GM12874 (cell line): ENCODE data around the gene CAPZA2.

Experiments
- TF ChIP-seq, protein P1 (sequence below): IDR thresholded peaks from 2 replicates; pipeline ENCODE4 v1.5.1; 2011; ENCODE audit warnings: low read depth, mild to moderate bottlenecking, control low read depth, low read length, moderate library complexity; ENCODE audit not compliant: insufficient read depth

CAPZA2 gene

DNA sequence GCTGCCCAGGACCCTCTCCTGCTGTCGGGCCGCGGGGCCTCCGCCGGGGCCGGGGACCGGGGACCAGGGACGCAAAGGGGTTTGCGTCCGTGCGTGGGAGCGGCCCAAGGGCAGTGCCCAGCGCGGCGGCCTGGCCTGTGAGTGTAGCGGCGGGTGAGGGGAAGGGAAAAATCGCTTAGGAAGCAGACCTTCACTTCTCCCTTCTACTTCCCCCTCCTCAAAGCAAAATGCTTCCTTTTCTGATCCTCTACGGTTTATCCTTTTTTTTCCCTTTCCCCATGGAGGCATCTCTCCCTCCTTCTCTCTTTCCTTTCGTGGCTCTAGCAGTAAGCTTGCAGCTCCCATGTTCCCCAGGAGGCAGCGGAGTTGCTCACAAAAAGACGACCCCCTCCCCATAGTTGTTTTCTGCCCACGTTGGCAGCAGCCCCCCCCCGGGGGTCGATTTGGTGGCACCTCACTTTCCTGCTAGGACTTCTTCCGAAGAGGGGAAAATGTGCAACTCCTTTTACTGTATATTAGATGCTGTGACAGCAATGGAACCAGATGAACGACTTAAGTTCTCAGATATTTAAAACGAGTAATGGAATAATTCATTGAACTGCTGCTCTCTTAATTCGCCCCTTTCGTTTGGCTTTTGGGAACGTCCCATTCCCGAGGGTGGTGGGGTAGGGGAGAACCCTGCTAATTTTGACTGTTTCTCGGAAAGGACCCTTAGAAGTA lies 724 bp downstream of the CAPZA2 start:
- TF ChIP-seq, protein P1, sequence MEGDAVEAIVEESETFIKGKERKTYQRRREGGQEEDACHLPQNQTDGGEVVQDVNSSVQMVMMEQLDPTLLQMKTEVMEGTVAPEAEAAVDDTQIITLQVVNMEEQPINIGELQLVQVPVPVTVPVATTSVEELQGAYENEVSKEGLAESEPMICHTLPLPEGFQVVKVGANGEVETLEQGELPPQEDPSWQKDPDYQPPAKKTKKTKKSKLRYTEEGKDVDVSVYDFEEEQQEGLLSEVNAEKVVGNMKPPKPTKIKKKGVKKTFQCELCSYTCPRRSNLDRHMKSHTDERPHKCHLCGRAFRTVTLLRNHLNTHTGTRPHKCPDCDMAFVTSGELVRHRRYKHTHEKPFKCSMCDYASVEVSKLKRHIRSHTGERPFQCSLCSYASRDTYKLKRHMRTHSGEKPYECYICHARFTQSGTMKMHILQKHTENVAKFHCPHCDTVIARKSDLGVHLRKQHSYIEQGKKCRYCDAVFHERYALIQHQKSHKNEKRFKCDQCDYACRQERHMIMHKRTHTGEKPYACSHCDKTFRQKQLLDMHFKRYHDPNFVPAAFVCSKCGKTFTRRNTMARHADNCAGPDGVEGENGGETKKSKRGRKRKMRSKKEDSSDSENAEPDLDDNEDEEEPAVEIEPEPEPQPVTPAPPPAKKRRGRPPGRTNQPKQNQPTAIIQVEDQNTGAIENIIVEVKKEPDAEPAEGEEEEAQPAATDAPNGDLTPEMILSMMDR, result no peak

DNA sequence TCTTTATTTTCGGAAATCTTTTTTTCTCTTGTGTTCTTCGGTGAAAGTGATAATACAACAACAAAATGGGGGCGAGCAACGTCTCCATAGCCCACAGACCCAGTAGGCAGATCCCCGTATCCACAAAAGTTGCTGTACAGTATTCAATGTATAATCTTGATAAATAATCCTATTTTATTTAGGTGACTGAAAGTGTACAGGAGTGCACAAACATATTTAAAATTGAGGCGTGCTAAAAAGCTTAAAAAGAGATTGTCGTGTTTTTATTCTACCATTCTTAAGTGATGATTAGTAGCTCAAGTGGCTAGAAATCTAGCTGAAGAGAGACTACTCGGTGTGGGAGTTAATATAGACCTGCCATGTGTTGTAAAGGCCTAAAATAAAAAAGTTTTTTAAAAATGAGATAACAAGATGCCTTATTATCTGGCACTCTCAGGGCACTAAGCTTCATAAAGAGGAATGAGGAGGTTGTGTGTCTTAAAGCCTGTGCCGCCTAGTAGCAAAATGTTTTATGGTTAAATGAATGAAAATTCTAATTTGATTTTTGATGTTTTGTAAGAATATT lies 1.6 kb downstream of the CAPZA2 start:
- TF ChIP-seq, protein P1, result no peak

DNA sequence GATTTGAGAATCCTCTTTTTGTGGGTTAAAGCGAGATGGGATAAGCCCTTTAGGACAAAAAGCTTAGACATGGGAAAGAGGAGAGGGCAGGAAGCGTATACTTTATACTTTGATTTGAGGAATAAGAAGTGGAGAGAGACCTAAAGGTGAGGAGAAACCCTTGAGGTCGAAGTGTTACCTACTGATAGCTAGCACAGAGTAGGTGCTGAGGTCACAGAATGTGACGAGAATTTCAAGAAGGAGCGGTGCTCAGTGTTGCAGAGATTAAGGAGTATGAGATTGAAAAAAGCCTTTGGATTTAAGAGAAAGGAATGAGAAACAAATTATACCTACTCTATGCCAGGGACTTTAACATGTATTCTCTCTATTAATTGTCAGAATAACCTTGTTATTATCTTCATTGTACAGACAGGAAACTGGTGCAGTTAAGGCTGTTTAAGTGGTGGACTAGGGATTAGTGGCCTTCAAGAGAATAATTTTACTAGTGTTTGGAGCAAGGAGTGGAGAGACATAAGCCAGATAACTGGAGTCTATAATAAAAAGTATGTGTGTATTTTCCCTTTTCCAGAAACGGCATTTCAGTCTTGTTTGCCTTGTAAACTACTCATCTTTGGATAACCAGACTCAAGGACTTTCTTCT lies 8.8 kb downstream of the CAPZA2 start:
- TF ChIP-seq, protein P1, result no peak

DNA sequence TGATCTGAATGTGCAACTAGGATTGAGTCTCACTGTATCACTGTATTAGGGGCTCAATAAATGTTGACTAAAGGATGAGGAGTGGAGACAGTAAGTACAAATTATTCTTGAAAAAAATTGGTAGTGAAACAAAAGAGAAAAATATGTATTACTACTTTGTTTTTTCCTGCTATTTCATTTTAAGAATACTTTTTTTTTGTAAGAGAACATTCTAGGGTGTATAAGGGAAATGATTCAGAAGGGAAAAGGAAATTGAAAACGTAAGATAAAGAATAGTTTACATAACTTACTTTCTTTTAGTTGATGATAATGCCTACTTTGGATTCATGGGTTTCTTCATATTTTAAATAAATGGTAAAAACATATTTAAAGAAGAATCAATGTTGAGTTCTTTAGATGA lies 9.6 kb downstream of the CAPZA2 start:
- TF ChIP-seq, protein P1, result no peak

DNA sequence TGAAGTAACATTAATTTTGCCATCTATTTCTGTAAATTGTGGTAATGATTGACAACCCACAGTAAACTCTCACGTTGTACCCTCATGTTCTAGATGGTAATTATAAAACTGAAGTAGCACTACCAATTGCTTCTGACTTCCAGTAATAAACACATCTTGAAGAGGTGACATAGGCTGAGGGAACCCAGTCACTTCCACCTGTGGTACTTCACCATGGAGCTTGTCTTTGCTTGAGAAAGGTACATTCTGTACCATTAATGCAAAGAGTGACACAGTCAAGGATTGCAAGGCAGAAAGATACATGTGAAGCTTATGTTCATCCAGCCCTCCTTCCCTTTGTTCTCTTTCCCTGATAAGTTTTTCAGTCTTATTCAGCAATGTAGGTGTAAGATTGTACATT lies 11.2 kb downstream of the CAPZA2 start:
- TF ChIP-seq, protein P1, result no peak

DNA sequence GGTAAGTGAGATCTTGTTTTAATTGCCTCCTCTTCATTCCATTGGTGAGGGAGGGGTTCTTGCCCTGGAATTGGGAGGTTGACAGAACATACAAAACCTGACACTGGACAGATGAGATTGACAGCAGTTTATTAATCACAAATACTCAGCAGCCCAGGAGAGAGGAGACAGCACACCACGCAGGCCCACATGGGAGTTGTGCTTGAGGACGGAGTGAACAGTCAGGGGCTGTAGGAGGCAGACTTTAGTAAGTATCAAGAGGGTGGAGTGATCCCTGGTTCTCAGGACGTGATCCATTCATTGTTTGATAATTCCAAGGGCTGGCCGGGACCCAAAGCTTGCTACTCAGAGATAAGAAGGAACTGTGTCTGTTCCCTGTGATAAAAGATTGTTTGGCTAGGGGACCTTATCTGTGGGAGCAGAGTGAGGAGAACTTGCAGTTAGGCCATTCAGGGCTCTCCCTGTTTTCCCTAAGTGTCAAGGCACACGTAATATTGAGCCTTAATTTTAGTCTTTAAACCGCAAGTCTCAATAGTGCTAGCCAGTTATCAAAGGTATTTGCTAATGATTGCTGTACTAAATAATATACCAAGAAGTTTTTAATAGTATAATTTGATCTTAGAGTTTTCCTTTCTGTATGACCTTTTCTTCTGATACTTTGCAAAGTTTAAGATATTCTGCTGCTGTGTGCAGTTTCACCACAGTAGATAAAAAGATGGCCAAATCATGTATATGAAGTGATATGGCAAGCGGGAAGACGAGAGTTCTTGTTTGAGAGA lies 14.5 kb downstream of the CAPZA2 start:
- TF ChIP-seq, protein P1, result no peak
